GM21390 (cell line): ENCODE data around the gene LHFPL6.

Experiments used
- ATAC-seq: cut with Tn5 transposase; IDR thresholded peaks from one replicate; pipeline ENCODE4 v1.9.1; 2021; ENCODE audit not compliant: unreplicated experiment

The LHFPL6 gene

GRCh38 chr13:39602614-39603366, at the start of gene LHFPL6:
Gene LHFPL6 (minus strand): TSS chr13:39603193.
- ATAC-seq = peak; percentile 89

DNA sequence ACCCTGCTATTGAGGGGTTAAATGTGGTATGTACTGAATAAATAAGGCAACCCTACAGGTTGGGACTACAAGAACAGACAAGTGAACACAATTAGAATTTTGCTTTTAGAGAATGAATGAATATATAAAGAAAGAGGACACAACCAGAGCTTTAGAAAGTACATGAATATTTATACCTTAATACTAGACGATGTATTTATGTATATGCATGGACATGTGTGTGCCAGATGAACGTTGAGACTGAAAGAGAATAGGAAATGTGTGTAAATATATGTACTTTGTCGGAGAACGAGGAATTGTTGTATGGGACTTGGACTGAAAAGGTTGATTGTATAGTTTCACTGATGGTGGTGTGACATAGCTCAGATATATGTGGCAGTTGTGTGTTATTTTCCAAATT, 43.1 kb upstream of the LHFPL6 start:
- ATAC-seq = no peak

DNA sequence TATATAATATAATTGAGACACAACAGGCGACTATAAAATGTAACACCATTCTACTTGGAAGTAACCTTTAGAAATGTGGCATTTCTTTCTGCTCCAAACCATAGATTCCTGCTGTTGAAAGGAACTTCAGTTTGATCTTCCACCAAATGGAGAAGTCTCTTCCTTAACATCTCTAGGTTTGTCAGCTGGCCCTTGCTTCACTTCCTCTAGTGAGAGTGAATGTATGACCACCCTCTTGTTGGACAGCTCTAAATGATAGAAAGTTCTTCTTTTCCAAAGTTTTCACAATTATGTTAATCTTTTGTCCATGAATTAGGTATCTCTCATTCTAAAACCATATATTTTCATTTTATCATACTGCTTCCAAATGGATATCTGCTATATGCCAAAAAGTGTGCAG, 38.7 kb upstream of the LHFPL6 start:
- no peak for ATAC-seq

DNA sequence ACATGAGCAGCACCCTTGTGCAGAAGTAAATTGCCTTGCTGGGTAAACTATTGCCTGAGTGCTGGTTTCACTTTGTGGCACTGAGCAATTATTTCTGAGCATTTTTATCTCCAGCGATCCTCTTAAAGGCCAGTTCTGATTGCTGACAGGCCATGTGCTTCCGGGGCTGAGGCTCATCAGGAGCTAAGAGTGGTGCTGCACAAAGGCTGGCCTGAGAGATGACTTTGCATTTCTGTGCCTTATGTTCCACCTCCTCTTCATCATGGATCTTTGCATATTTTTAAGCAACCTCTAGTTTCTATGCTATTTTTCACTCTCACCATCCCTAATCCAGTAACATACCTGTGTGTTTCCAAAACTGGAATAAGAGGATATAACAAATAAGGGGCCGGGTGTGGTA, 34.9 kb upstream of the LHFPL6 start:
- no peak for ATAC-seq

GRCh38 chr13:39635564-39635963, 32.6 kb upstream of the LHFPL6 start:
- no peak for ATAC-seq

- no peak for ATAC-seq
These were observed 30.0 kb upstream of the LHFPL6 start for GRCh38 chr13:39632994-39633393.

GRCh38 chr13:39631307-39631706, 28.3 kb upstream of the LHFPL6 start:
- no peak for ATAC-seq

GRCh38 chr13:39623466-39623865, 20.5 kb upstream of the LHFPL6 start:
- ATAC-seq = no peak

DNA sequence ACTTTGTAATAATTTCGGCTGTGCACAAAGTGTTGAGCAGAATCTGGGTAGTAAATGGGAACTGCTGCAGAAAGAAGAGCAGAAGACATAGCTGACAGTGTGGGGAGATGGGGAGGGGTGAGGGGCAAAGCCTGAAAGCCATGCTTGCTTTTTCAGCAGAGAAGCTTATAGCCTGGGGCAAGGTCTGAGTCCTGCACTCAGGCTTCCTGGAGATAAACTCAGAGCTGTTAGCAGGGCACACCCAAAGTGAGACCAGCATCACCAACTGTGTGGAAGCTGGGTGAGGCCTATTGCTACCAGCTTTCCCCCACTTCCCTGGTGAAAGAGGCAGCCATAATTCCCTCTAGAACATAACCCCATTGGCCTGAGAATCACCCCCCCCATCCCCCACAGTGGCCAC, 15.6 kb upstream of the LHFPL6 start:
- ATAC-seq = no peak

GRCh38 chr13:39616087-39616694, 13.2 kb upstream of the LHFPL6 start:
- no peak for ATAC-seq

DNA sequence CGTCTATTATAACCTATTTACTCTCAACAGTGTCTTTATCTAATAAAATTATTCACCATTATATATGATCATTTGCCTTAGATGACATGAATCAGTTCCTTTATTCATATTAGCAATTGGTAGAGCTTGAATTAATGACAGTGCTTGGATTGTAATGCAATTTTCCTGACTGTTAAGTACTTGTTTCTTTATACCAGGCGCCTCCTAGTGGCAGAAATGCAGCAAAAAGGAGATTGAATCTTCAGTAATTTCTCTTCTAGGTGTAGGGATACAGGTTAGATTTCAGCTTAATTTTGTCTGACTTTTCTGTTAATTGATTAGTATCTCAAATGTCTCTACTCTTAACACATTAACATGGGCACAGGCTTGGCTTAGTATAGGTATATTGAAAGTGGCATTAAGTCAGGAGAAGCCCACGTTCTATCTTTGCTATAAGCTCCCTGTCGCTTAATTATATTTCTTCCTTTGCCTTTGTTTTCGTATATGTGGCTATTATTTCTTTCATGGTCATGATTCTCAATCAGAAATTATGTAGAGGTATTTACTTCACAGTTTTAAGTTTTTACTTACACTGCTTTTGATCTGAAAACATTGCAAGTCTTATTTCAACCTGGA, 9.1 kb upstream of the LHFPL6 start:
- no peak for ATAC-seq

GRCh38 chr13:39607876-39608275, 4.9 kb upstream of the LHFPL6 start:
- ATAC-seq = no peak

GRCh38 chr13:39605677-39606320, 2.8 kb upstream of the LHFPL6 start:
- ATAC-seq = no peak

DNA sequence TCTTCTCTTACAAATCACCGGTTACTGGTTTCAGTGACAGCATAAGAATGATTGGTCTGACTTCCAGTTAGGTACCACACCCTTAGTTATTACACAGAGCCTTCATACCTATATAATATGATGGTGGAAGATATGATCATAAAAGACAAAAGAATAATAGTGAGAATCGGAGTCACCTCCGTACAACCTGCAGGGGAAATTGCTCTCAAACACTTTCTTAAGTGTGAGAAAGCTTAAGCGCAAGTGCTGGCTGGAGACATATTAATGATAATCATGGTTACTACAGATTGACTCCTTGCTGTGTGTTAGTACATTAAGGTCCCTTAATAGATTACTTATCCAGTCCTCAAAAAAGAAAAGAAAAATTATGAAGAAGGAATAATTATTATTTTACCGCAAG, 1.8 kb upstream of the LHFPL6 start:
- no peak for ATAC-seq

GRCh38 chr13:39603424-39603947, 493 bp upstream of the LHFPL6 start:
- peak; percentile 38 for ATAC-seq

DNA sequence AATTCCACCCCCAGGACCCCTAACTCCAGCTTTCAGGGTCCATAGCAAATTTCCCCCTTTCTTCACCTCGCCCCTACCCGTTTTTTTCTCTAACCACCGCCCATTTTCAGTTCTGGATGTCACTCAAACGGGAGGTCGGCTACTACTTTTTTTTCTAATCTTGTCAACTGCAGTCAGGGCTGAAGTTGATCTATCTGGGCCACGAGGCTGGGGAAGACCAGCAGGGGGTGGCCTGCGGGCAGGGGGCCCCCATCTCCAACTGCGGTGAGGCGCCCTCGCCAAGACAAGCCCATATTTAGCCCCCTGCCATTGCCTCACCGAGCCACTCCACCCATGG, 748 bp downstream of the LHFPL6 start:
- ATAC-seq = peak; percentile 29

DNA sequence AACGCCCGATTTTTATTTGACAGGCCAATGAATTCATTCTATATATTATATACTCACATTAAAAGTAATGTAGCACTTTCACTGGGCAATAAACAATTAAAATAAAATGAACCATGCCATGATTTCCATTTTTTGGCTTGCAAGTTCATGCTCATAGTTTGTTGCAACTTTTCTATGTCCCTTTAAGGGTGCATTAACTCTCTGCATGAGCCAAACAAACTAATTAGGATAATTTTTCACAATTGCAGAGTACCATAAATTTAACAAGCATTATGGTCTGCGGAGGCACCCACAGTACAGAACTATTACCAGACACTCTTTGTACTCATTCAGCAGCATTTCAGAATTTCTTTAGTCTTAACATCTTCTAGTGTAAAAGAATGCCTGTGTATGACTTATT, 1.4 kb downstream of the LHFPL6 start:
- no peak for ATAC-seq

- ATAC-seq = no peak
These were observed 2.2 kb downstream of the LHFPL6 start for GRCh38 chr13:39600766-39601165.

- no peak for ATAC-seq
These were observed 3.2 kb downstream of the LHFPL6 start for GRCh38 chr13:39599842-39600241.

- ATAC-seq = no peak
These were observed 4.0 kb downstream of the LHFPL6 start for GRCh38 chr13:39599012-39599411.

DNA sequence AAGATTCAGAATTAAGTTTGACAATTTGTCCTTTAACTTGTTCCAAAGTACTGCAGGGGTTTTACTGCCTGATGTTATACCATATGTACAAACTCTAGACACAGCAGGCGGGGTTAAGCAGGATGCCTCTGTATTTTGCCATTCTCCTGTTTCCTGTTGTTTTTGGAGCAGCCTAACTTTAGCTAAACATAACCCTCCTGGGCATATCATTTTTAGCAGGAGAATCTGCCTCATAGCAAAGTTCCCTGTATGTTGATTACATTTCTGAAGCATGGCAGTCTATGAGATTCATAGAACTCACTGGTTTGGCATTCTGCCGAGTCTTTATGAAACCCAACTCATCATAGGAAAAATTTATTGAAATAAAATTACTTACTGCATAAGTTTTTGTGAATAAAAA, 5.2 kb downstream of the LHFPL6 start:
- no peak for ATAC-seq

GRCh38 chr13:39596685-39597084, 6.3 kb downstream of the LHFPL6 start:
- no peak for ATAC-seq
